GOT3 (cell line): ENCODE data around the gene MGME1.

ENCODE experiments used
- DNase-seq: peaks from one replicate; lab custom pipeline; 2025; ENCODE audit warnings: mixed read lengths; lab: John Stamatoyannopoulos, UW

The MGME1 gene

DNA sequence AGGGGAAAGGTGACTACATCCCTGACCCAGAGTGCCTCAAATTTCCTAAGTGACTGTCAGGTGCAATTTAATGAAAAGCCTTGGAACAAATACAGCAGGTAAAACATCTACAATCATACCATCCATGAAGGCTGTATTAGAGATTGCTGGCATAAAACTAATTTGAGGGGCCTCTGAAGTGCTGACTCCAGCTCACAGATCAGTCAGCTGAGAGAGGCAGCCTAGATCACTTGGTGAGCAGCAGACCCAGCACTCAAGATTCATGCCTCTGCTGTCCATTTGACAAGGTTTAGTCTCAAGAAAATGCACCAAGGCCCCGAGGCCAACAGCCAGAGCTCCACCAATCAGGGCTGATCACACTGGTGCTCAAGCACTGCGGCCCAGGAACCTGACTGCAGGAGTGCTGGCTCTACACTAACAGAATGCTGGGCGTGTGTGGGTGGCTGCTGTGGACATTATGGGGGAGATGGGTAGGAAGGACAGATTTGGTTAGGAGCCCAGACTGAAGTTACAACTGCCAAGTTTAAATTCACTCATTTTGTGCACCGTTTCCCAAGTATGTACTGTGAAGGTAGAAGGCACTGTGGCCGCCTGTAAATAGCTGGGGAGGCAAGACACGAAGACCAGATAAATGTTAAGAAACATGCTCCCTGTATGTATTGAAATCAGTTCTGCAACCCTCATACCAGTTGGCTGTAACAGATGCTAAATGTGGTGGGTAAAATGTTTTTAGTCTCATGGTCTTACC is 28.4 kb upstream of the MGME1 start:
- DNase-seq = no peak

DNA sequence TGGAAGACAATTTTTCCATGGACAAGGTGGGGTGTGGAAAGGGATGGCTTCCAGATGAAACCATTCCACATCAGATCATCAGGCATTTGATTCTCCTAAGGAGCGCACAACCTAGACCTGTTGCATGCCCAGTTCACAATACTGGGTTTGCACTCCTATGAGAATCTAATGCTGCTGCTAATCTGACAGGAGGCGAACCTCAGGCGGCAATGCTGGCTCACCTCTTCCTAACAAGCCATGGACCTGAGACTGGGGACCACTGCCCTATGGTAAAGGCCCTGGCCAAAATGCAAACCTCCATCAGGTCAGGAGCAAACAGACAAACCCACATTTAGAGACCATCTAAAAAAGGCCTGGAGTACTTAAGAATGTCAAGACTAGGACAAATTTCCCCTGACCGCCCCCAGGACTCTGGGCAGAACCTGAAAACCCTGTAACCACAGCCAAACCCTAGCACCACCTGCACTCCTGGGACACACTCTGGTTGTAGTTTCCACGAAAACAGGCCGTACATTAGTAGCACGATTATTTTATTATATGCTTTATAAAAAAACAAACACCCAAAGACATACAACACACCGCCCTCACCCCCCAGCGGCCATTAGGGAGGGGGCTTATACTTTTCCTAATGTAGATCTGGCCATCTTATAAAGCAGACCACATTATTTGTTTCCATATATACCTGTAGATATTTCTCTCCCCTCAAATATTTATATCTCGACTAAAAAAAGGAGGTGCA is 27.6 kb upstream of the MGME1 start:
- DNase-seq = no peak

GRCh38 chr20:17941826-17942196 is 27.0 kb upstream of the MGME1 start:
- DNase-seq = no peak

GRCh38 chr20:17943343-17943742 is 25.5 kb upstream of the MGME1 start:
- no peak for DNase-seq

DNA sequence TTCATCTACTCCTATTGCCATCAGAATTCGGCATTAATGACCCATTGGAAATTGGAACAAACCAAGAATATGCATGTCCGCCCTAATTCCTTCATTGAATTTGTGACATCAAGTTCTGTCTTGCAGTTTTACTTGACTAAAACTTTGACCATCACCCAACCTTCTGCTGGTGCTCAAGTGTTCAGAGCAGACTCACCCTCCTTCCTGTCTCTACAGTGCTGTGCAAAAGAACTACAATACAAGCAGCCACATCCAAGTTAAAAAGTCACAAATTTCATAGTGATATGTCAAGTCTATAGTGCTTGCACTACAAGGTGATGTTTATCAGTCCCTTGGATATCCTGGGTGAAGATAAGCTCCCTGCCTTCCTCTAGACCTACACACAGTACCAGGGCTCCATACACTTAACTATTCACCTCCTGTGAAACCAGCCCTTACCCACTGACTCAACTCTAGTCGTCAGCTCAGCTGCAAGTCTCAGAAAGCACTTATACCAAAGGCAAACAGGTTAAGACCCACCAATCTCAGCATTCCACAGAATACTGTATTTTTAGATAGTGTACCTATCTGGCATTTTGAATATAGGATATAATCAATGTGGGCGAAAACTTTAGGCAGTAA is 23.9 kb upstream of the MGME1 start:
- no peak for DNase-seq

GRCh38 chr20:17946040-17946439 is 22.8 kb upstream of the MGME1 start:
- DNase-seq = no peak

- no peak for DNase-seq
These were observed 22.0 kb upstream of the MGME1 start for GRCh38 chr20:17946572-17947473.

DNA sequence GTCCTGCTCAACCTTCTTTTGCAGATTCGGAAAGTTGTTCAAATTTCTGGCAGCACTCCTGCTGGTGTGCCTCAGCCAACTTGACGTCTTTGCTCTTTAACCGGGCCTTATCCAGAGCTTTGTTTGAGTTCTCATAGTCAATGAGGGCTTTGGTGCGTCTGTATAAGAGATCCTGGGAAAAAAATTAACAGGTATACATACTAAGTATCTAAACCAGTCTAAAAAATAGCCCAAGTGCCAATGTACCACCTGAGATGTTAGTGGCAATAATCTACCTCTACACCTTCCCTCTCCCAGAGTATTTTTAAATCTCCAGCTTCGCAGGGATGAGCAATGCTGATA is 21.4 kb upstream of the MGME1 start:
- DNase-seq = no peak

DNA sequence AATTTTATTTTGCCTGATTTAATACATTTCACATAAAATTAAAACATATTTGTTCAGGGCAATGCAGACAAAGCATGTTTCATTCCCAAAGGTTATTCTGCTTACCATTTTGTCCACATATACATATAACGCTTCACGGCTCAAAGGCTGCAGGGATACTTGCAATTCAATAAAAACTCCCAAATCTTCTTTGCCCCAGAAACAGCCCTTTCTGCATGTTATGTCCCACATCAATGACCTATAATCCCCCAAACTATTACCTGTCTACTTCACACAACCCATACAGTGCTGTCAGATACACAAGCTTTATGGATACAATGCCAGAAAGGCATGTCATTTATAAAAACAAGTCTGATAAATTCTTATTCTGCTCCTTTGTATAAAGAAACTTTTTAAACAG is 20.4 kb upstream of the MGME1 start:
- no peak for DNase-seq

DNA sequence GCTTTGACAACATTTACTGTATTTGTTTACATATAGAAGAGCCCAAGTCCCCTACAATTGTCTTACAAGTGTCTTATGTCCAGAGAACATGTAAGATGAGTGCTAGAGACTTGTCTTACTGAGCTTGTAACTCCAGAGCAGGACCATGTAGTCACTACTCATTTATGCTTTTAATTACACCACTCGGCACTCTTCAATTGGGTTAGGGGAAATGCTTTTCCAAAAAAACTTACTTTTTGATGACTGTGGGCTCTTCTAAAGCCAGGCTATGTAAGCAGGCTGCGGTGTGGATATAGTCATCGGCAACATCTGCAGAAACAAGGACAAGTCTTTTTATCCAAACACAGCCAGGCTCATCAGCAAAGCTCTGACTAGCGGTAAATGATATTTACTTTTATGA is 18.9 kb upstream of the MGME1 start:
- no peak for DNase-seq

DNA sequence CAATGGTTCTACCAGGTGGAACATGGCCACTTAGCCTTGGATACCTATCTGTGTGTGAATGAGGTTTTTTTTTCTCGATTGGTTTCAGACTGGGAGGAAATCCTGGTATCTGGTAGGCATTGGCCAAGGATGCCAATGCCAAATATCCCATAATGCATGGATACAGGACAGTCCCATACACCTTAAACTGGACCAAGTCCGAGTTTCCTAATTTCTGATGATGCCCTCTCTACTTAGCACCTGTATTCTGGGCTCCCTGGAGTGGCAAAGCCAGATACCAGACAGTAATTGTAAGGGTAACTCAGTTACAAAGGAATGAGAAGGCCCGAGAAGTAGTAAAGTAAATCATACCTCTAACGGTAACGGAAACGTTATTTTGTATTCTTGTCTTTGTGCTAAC is 18.1 kb upstream of the MGME1 start:
- DNase-seq = no peak

- DNase-seq = no peak
These were observed 17.5 kb upstream of the MGME1 start for GRCh38 chr20:17951323-17951722.

DNA sequence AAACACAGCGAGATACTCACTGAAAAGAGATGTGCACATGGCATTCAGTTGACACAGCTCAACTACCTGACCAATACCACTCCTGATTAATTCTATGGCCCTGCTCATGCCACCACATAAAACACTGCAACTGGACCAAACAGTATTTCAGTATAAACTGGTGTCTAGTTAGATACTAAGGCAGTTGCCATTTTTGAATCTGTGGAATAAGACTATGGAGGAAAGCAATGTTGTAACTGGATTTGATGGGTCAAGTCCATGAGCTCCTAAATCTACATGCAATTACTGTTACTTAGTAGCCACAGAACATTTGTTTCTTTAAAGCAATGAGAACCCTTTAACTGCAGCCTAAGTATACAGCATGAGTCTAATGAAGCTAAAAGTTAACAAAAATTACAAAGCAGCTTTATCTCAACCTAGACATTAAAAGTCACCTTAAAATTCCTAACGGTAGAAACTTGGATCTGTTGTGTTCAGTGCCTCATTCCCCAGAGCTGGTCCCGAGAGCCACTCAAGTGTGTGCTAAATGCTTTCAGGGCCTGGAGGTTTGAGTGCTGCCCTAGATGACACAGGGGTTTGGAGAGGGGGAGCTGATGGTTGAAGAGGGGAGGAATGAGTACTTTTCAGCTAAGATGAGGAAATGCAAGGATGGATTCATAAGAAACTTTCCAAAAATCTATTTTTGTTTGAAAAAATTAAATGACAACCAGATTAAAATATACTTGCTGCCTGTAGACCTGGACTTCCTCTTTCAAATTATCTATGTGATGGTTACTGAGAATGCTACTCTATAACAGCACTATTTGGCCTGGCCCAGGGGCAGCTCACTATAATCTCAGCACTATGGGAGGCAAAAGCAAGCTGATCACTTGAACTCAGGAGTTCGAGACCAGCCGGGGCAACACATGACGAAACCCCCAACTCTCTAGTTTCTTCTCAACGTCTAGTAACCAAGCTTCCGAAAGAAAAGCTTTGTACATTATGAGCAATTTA is 15.8 kb upstream of the MGME1 start:
- no peak for DNase-seq

GRCh38 chr20:17953935-17954334 is 14.9 kb upstream of the MGME1 start:
- DNase-seq = no peak

DNA sequence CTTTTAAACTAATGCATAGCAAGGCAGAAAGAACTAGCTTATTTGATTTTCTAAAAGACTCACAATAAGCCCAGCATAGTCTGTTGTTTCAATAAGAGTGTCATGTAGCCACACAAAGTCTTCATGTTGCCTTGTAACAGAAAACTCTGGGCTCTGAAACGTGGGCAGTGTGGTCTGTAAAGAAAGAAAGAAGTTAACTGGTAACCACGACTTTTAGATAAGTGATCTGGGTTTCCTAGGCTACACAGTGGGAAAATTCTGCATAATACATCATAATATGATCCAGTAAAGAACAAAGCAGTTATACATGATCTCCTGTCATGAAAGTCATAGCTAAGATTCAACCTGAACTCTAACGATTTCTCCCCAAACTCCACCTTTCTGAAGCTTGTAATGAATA is 13.5 kb upstream of the MGME1 start:
- DNase-seq = no peak

- DNase-seq = no peak
These were observed 12.6 kb upstream of the MGME1 start for GRCh38 chr20:17956099-17956685.

GRCh38 chr20:17957505-17958363 is 11.1 kb upstream of the MGME1 start:
- DNase-seq = no peak

DNA sequence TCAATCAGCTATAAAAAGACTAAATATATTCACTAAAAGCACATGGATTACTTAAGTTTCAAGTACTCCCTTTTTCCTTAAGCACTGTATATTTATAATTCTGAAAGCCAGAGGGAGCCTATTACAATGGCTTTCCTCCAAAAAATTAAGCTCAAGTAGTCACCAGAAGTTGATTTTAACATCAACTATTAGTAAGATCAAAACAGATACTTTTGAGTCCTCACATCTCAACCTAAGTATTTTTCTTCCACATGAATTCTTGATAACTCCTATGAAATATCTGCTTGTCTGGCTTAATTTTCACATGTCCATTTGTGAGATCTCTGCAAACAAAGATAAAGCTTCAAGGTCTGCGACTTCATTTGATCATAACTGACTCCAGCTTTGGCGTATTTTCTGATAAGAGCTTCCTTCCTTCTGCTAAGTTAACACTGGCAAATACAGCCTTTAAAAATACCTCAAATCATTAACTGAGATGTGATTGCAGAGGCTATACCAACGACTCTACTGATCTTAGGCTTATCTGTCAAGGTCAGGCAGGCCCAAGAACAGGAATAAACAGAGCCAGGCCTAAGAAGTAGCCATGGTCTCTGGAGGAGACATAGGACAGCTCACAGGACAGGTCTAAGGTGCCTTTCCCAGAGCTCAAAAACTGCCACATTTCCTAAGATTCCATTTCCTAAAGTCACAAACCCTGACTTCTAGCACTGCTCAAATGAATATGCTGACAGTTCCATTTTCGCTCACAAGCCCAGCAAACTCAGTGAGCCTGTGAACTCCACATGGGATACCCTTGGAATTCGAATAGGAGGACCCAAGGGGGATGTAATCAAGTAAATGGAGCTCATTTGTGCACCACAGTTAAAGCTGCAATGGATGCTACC is 10.2 kb upstream of the MGME1 start:
- DNase-seq = no peak

DNA sequence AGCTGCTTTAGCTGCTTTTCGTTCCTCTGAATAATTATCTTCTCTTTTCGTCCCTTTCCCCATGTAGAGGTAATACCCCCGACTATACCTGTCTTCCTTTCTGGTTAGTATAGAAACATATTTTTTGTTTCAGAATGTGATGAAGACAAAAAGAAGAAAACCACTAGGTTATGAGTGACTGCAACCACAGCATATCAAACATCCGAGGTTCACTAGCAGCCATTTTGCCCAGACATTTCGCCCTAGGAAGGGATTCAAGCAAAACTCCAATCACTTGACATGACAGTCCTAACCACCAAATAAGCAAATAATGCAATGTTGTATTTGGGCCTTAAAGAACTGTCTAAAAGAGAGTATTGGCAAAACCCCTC is 9.6 kb upstream of the MGME1 start:
- DNase-seq = no peak
